HL-60 (cell line): ENCODE measurements around the gene PANK2. TPM values are rescaled to one million over a fixed set of nuclear protein-coding genes. Genes with fewer than 3 reads are reported as not detected.

Experiments
- microRNA-seq: library from miRNA; unstranded; fragments of <30 nt; microRNA quantifications from one replicate; pipeline ENCODE4, GENCODE V29; 2018

The PANK2 gene

Small RNAs within 50 kb of the gene (microRNA-seq; reads per million reads assigned to microRNA genes)
- gene MIR103A2 (not detected), gene MIR103B2 (not detected)
